ENCODE results near the gene RABGAP1. TPM values are rescaled to one million over a fixed set of nuclear protein-coding genes. Genes with fewer than 3 reads are reported as not detected.

Gene RABGAP1
- total and polyA plus RNA-seq, 10 of the 15 experiments (the other 5 are each of a cell fraction or from before 2014, with no cell fraction given), result 2.6 to 31.6 (median 12.5) TPM

- 83% methylated on average over 3 of the region's 3 CpGs for WGBS (ENCODE audit: insufficient coverage, insufficient replicate concordance, low lambda C conversion rate, missing lambda C conversion rate)
- FAIRE-seq (no peak), DNase-seq (ENCODE audit: low read depth, low spot score) (no peak), ATAC-seq (no peak)
- H3K4me3 ChIP-seq, result no peak overlapping the region
- no peaks in the 10 kb centered on the region for H3K27me3 ChIP-seq (replicated peaks in 1 of 2; ENCODE audit: control insufficient read depth in 2 of 2, insufficient read depth in 2 of 2, low read length in 1 of 2)
- ChIA-PET SMC1A (ENCODE audit: uncharacterized antibody, unreplicated experiment) (interaction anchor here (0.9 to 4.1 kb wide), 6 partner anchors 13 to 269 kb away, joined by 3 to 52 read pairs (median 9); no protein-coding TSS in a partner anchor), RAD21 (ENCODE audit: unreplicated experiment) (interaction anchor here (1.1 to 6.5 kb wide), 3 partner anchors 144 to 269 kb away, joined by 3 to 47 read pairs (median 15); no protein-coding TSS in a partner anchor), POLR2A (interaction anchor here (0.7 kb wide), 1 partner anchor 145 kb away, joined by 3 read pairs; no protein-coding TSS in a partner anchor), CTCF (interaction anchor here (0.6 to 5.8 kb wide), 11 partner anchors 42 to 273 kb away, joined by 3 to 115 read pairs (median 7); no protein-coding TSS in a partner anchor)
- H3K36me3 ChIP-seq (ENCODE audit: control insufficient read depth in 2 of 2, insufficient read depth in 2 of 2, low read length in 1 of 2), result peaks cover 0 to 17% of the 10 kb centered on the region in 2 experiments
- no TSS peak for BruUV-seq (replicated peaks)
- no peaks in the 10 kb centered on the region for H3K79me2 ChIP-seq (ENCODE audit: control insufficient read depth, insufficient read depth, low read length)
- no peak overlapping the region for H3K9ac ChIP-seq (ENCODE audit: control insufficient read depth, insufficient read depth, low read length)
- H2AFZ ChIP-seq (ENCODE audit: control insufficient read depth, low read depth, low read length), result no peak overlapping the region
- no peak for TF ChIP-seq ZNF207 (IDR thresholded peaks at IDR 0.05; ENCODE audit: borderline replicate concordance)
- no peak for TF ChIP-seq BACH1 (IDR thresholded peaks at IDR 0.05; ENCODE audit: borderline replicate concordance)
- no peak for TF ChIP-seq NR2C2 (IDR thresholded peaks at IDR 0.05; ENCODE audit: borderline replicate concordance, control insufficient read depth, insufficient read length, low read depth)
- TF ChIP-seq MYB (IDR thresholded peaks at IDR 0.05; ENCODE audit: borderline replicate concordance, low read depth, low read length), result no peak
- TF ChIP-seq CHD2 (IDR thresholded peaks at IDR 0.05; ENCODE audit: borderline replicate concordance, low read depth, low read length), result no peak
- TF ChIP-seq USF2 (IDR thresholded peaks at IDR 0.05; ENCODE audit: borderline replicate concordance, low read depth, low read length), result no peak
- TF ChIP-seq MXI1 (IDR thresholded peaks at IDR 0.05; ENCODE audit: low read depth, low read length), result no peak
- no peak for TF ChIP-seq ZBED1 (IDR thresholded peaks at IDR 0.05; ENCODE audit: borderline replicate concordance)
- TF ChIP-seq NFXL1 (IDR thresholded peaks at IDR 0.05; ENCODE audit: borderline replicate concordance), result no peak
- no peak for TF ChIP-seq KAT2A (conservative IDR thresholded peaks at IDR 0.05; ENCODE audit: control insufficient read depth, low read depth, low read length)
- no peaks in the 10 kb centered on the region for H3K9me3 ChIP-seq (replicated peaks; ENCODE audit: control insufficient read depth, insufficient read depth, low read length)
- no peak overlapping the region for H3K27ac ChIP-seq (ENCODE audit: control insufficient read depth, insufficient read depth)
- H3K4me2 ChIP-seq (ENCODE audit: control insufficient read depth, insufficient read depth), result no peak overlapping the region
- no peaks in the 10 kb centered on the region for H4K20me1 ChIP-seq (ENCODE audit: control insufficient read depth, insufficient read depth)
- in situ Hi-C loops (cut with MboI), result loop anchor here (5.0 kb wide), 1 partner anchor 272 kb away; no protein-coding TSS in a partner anchor
- intact Hi-C loops (cut with micrococcal nuclease; ENCODE audit: unreplicated experiment), result loop anchor here (5.0 kb wide), 1 partner anchor 147 kb away; no protein-coding TSS in a partner anchor
- H3K4me1 ChIP-seq (ENCODE audit: control insufficient read depth, insufficient read depth, low read length), result no peaks in the 10 kb centered on the region
Observed at GRCh38 chr9:123080444-123080843, 139.6 kb downstream of the RABGAP1 start.
